Measurements from ENCODE around the gene TDRD10. TPM values are rescaled to one million over a fixed set of nuclear protein-coding genes. Genes with fewer than 3 reads are reported as not detected.

Gene TDRD10
- total and polyA plus RNA-seq, 2 experiments from 2014 or later = not detected

DNA sequence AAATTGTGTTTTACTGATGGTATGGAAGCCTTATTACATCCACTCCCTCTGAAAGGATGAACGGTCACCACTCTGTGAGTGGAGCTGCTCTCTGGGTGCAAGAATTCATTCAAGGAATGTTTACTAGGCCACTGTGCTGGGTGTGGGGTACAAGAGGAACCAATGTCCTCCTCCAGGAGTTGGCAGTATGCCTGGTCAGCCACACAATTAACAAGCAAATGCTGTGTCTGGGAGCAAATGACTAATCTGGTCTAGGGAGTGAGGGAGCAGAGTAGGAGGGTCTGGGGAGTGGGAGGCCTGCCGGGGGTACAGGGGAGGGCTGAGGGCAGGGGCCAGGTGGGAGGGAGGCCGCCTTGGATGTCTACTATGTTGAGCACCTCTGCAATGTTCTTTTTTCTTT is 27.2 kb upstream of the TDRD10 start:
- Histone ChIP-seq H3K27ac (no peak overlapping the region), H3K9me2 (ENCODE audit: insufficient read depth) (no peaks in the 10 kb centered on the region), H3K4me3 (no peak overlapping the region), H4K20me1 (ENCODE audit: insufficient read depth) (no peaks in the 10 kb centered on the region), H3K36me3 (ENCODE audit: low read depth) (no peaks in the 10 kb centered on the region), H2AFZ (no peak overlapping the region), H3K4me1 (ENCODE audit: insufficient read depth) (peaks cover 13% of the 10 kb centered on the region; the same call in 1 of the 2 replicates), H3K79me2 (ENCODE audit: insufficient read depth) (no peaks in the 10 kb centered on the region), H3K4me2 (ENCODE audit: unreplicated experiment) (peak overlapping the region; percentile 38), H3K9ac (no peak overlapping the region), H3K27me3 (replicated peaks; ENCODE audit: insufficient read depth) (no peaks in the 10 kb centered on the region), H3K9me3 (ENCODE audit: low read depth) (no peaks in the 10 kb centered on the region), H3F3A (ENCODE audit: insufficient read depth) (no peaks in the 10 kb centered on the region)
- TF ChIP-seq EZH2 (IDR thresholded peaks at IDR 0.05; ENCODE audit: insufficient read depth, poor library complexity, severe bottlenecking) (no peak), EZH2phosphoT487 (IDR thresholded peaks at IDR 0.05; ENCODE audit: insufficient read depth, low read depth) (no peak)
- in situ Hi-C loops (cut with MboI) = no loop called here
- 38 to 56% methylated on average over 1 to 3 of the region's 3 CpGs for WGBS, 2 experiments (ENCODE audit: low coverage in 1 of 2, low lambda C conversion rate in 2 of 2, missing lambda C conversion rate in 2 of 2)
- DNase-seq = peak; percentile 76

- TF ChIP-seq EZH2 (IDR thresholded peaks at IDR 0.05; ENCODE audit: insufficient read depth, poor library complexity, severe bottlenecking) = no peak
- no peak for TF ChIP-seq EZH2phosphoT487 (IDR thresholded peaks at IDR 0.05; ENCODE audit: insufficient read depth, low read depth)
- Histone ChIP-seq H2AFZ (no peak overlapping the region), H3K4me2 (ENCODE audit: unreplicated experiment) (no peak overlapping the region), H3K9ac (no peak overlapping the region), H3K9me3 (ENCODE audit: low read depth) (no peaks in the 10 kb centered on the region), H3K9me2 (ENCODE audit: insufficient read depth) (no peaks in the 10 kb centered on the region), H3K36me3 (ENCODE audit: low read depth) (no peaks in the 10 kb centered on the region), H3K27ac (no peak overlapping the region), H3K27me3 (replicated peaks; ENCODE audit: insufficient read depth) (no peaks in the 10 kb centered on the region), H3K79me2 (ENCODE audit: insufficient read depth) (no peaks in the 10 kb centered on the region), H3F3A (ENCODE audit: insufficient read depth) (no peaks in the 10 kb centered on the region), H3K4me3 (no peak overlapping the region), H4K20me1 (ENCODE audit: insufficient read depth) (no peaks in the 10 kb centered on the region), H3K4me1 (ENCODE audit: insufficient read depth) (peaks cover 13% of the 10 kb centered on the region; the same call in 1 of the 2 replicates)
- WGBS, 2 experiments (ENCODE audit: low coverage in 1 of 2, low lambda C conversion rate in 2 of 2, missing lambda C conversion rate in 2 of 2) = 92 to 100% methylated on average over 1 of the region's 1 CpG
- no peak for DNase-seq
- in situ Hi-C loops (cut with MboI) = no loop called here
Observed at GRCh38 chr1:154476791-154477190, 25.2 kb upstream of the TDRD10 start.

DNA sequence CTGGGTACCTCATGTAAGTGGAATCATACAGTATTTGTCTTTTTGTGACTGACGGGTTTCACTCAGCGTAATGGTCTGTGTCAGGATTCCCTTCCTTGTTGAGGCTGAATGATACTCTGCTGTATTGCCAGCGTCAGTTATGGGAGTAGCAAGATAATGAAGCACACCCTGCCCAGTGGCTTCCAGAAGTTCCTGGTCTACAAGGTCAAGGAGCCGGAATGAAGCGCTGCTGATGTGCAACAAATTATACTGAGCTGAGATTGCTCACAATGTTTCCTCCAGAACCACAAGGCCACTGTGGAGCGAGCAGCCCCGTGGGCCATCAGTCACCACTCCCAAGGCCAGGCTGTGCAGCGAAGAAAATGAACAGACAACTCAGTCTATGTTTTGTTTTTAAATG is 24.0 kb upstream of the TDRD10 start:
- TF ChIP-seq EZH2 (IDR thresholded peaks at IDR 0.05; ENCODE audit: insufficient read depth, poor library complexity, severe bottlenecking) = no peak
- TF ChIP-seq EZH2phosphoT487 (IDR thresholded peaks at IDR 0.05; ENCODE audit: insufficient read depth, low read depth) = no peak
- no peaks in the 10 kb centered on the region for H4K20me1 ChIP-seq (ENCODE audit: insufficient read depth)
- H3K9me2 ChIP-seq (ENCODE audit: insufficient read depth) = no peaks in the 10 kb centered on the region
- H3K79me2 ChIP-seq (ENCODE audit: insufficient read depth) = no peaks in the 10 kb centered on the region
- no peak overlapping the region for H3K9ac ChIP-seq
- no peaks in the 10 kb centered on the region for H3K27me3 ChIP-seq (replicated peaks; ENCODE audit: insufficient read depth)
- DNase-seq = no peak
- no peak overlapping the region for H3K27ac ChIP-seq
- in situ Hi-C loops (cut with MboI) = no loop called here
- 91 to 95% methylated on average over 8 of the region's 8 CpGs for WGBS, 2 experiments (ENCODE audit: low coverage in 1 of 2, low lambda C conversion rate in 2 of 2, missing lambda C conversion rate in 2 of 2)
- no peaks in the 10 kb centered on the region for H3F3A ChIP-seq (ENCODE audit: insufficient read depth)
- no peak overlapping the region for H3K4me3 ChIP-seq
- H2AFZ ChIP-seq = no peak overlapping the region
- H3K4me1 ChIP-seq (ENCODE audit: insufficient read depth) = peaks cover 13% of the 10 kb centered on the region; the same call in 1 of the 2 replicates
- no peak overlapping the region for H3K4me2 ChIP-seq (ENCODE audit: unreplicated experiment)
- no peaks in the 10 kb centered on the region for H3K9me3 ChIP-seq (ENCODE audit: low read depth)
- no peaks in the 10 kb centered on the region for H3K36me3 ChIP-seq (ENCODE audit: low read depth)

DNA sequence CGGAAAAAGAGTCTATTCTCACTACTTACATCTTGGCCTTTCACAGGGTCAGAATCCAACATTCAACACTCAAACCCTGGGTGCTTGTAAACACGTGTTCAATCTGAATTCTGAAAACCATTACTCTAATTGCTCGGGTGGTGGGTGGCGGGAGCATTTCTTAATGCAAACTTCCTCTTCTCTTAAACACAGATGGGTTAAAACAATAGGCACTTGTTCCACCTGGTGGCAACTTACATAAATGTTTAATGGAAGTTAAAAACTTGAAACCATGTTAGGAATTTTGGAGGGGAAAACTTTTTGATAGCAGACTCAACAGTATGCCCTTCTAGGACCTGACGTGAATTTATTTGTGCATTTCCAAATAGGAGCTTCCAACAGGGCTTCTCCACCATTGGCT is 23.4 kb upstream of the TDRD10 start:
- no peaks in the 10 kb centered on the region for H3K27me3 ChIP-seq (replicated peaks; ENCODE audit: insufficient read depth)

More for the DNA sequence above, 23.4 kb upstream of the TDRD10 start:
- no peaks in the 10 kb centered on the region for H3K9me3 ChIP-seq (ENCODE audit: low read depth)
- WGBS, 2 experiments (ENCODE audit: low coverage in 1 of 2, low lambda C conversion rate in 2 of 2, missing lambda C conversion rate in 2 of 2) = 48 to 52% methylated on average over 5 of the region's 5 CpGs
- H3K9me2 ChIP-seq (ENCODE audit: insufficient read depth) = no peaks in the 10 kb centered on the region
- no peak overlapping the region for H3K4me3 ChIP-seq
- peaks cover 13% of the 10 kb centered on the region; the same call in 1 of the 2 replicates for H3K4me1 ChIP-seq (ENCODE audit: insufficient read depth)
- no peaks in the 10 kb centered on the region for H3K79me2 ChIP-seq (ENCODE audit: insufficient read depth)
- H3F3A ChIP-seq (ENCODE audit: insufficient read depth) = no peaks in the 10 kb centered on the region
- no peak overlapping the region for H3K27ac ChIP-seq
- no peaks in the 10 kb centered on the region for H3K36me3 ChIP-seq (ENCODE audit: low read depth)
- peak overlapping the region; percentile 76; the same call in 1 of the 2 replicates for H2AFZ ChIP-seq
- in situ Hi-C loops (cut with MboI) = no loop called here
- no peaks in the 10 kb centered on the region for H4K20me1 ChIP-seq (ENCODE audit: insufficient read depth)
- TF ChIP-seq EZH2 (IDR thresholded peaks at IDR 0.05; ENCODE audit: insufficient read depth, poor library complexity, severe bottlenecking) (no peak), EZH2phosphoT487 (IDR thresholded peaks at IDR 0.05; ENCODE audit: insufficient read depth, low read depth) (no peak)
- no peak overlapping the region for H3K9ac ChIP-seq
- peak; percentile 45 for DNase-seq
- no peak overlapping the region for H3K4me2 ChIP-seq (ENCODE audit: unreplicated experiment)

Measured in GM23248 (cell line).